SU-DHL-6 (cell line): ENCODE data around the gene SHMT2.

Experiments
- CTCF ChIP-seq: fragments of 200-600 bp; sonication (generic); IDR thresholded peaks from one replicate; pipeline ENCODE4 v1.5.1; 2017; ENCODE audit warnings: antibody characterized with exemption, mild to moderate bottlenecking, low read length, moderate library complexity; ENCODE audit not compliant: insufficient read depth, poor library complexity, severe bottlenecking
- EZH2phosphoT487 ChIP-seq: fragments of 200-600 bp; sonication (generic), shearing (Covaris generic); conservative IDR thresholded peaks from 2 replicates; pipeline ENCODE4 v1.6.1; 2018; ENCODE audit warnings: mild to moderate bottlenecking, antibody characterized with exemption, low read length, moderate library complexity, mixed read lengths

GRCh38 chr12:57224278-57224972 is 5.1 kb upstream of the SHMT2 start:
- TF ChIP-seq CTCF (no peak), EZH2phosphoT487 (no peak)
